ENCODE measurements around the gene HK3. TPM values are rescaled to one million over a fixed set of nuclear protein-coding genes. Genes with fewer than 3 reads are reported as not detected.

HK3 gene
- total and polyA plus RNA-seq, 3 experiments from 2014 or later, result 1.3 to 1.5 TPM; not detected in 1

DNA sequence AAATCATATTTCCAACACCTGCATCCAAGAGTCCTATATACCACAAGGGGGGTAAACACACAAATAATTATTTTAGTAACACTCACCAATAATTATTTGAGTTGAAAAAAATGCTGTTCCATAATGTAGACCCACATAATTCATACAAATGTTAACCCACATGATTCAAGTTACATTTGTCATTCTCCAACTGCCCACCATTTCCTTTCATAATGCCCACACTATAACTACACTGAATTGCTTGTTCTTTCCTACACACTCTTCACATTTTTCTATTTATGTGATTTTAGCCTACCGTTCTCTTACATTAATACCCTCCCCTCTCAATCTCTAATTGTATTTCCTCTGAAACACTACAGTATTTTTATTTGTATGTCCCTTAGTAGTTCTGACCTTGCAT lies 35.9 kb upstream of the HK3 start:
- H3K27ac Mint-ChIP-seq, result peak overlapping the region in 2 of 8 donors; percentile 0 to 35
- DNase-seq, result no peak
- H3K36me3 Mint-ChIP-seq, result peaks cover 0 to 72% (median 15%) of the 10 kb centered on the region in 3 donors
- ChIA-PET POLR2A (no interaction called here), CTCF (no interaction called here)
- H3K4me1 Mint-ChIP-seq, result peaks cover 9 to 15% (median 15%) of the 10 kb centered on the region in 3 donors
- H3K4me3 ChIP-seq (ENCODE audit: low read length), result no peak overlapping the region
- H3K36me3 ChIP-seq (ENCODE audit: insufficient read depth, low read length), result no peaks in the 10 kb centered on the region
- no peaks in the 10 kb centered on the region for H3K9me3 ChIP-seq (ENCODE audit: low read length)
- H3K9me3 Mint-ChIP-seq, result no peaks in the 10 kb centered on the region
- H3K27me3 ChIP-seq (ENCODE audit: insufficient read depth, low read length, poor library complexity, severe bottlenecking), result no peaks in the 10 kb centered on the region
- H3K4me1 ChIP-seq (ENCODE audit: insufficient read depth, low read length), result no peaks in the 10 kb centered on the region
- H3K27me3 Mint-ChIP-seq, result no peaks in the 10 kb centered on the region
- H3K4me3 Mint-ChIP-seq, result no peak overlapping the region
- no peak overlapping the region for H3K27ac ChIP-seq (ENCODE audit: low read depth, low read length)

GRCh38 chr5:176934309-176934930 lies 35.3 kb upstream of the HK3 start:
- ChIA-PET CTCF (no interaction called here), POLR2A (no interaction called here)
- Mint-ChIP-seq H3K27me3 (no peaks in the 10 kb centered on the region), H3K9me3 (no peaks in the 10 kb centered on the region), H3K4me3 (no peak overlapping the region), H3K27ac (no peak overlapping the region), H3K4me1 (peaks cover 15 to 20% (median 18%) of the 10 kb centered on the region in 3 donors), H3K36me3 (peaks cover 0 to 69% (median 15%) of the 10 kb centered on the region in 3 donors)
- H3K4me1 ChIP-seq (ENCODE audit: insufficient read depth, low read length), result no peaks in the 10 kb centered on the region
- H3K27ac ChIP-seq (ENCODE audit: low read depth, low read length), result no peak overlapping the region
- no peak for DNase-seq
- no peaks in the 10 kb centered on the region for H3K36me3 ChIP-seq (ENCODE audit: insufficient read depth, low read length)
- no peak overlapping the region for H3K4me3 ChIP-seq (ENCODE audit: low read length)
- H3K27me3 ChIP-seq (ENCODE audit: insufficient read depth, low read length, poor library complexity, severe bottlenecking), result no peaks in the 10 kb centered on the region
- no peaks in the 10 kb centered on the region for H3K9me3 ChIP-seq (ENCODE audit: low read length)

GRCh38 chr5:176929654-176930053 lies 30.5 kb upstream of the HK3 start:
- no peaks in the 10 kb centered on the region for H3K27me3 ChIP-seq (ENCODE audit: insufficient read depth, low read length, poor library complexity, severe bottlenecking)
- H3K4me3 ChIP-seq (ENCODE audit: low read length), result no peak overlapping the region
- no peaks in the 10 kb centered on the region for H3K36me3 ChIP-seq (ENCODE audit: insufficient read depth, low read length)
- no peaks in the 10 kb centered on the region for H3K9me3 ChIP-seq (ENCODE audit: low read length)
- H3K27me3 Mint-ChIP-seq, result no peaks in the 10 kb centered on the region
- peaks cover 14 to 26% (median 20%) of the 10 kb centered on the region in 3 donors for H3K4me1 Mint-ChIP-seq
- no peak overlapping the region for H3K4me3 Mint-ChIP-seq
- ChIA-PET CTCF (no interaction called here), POLR2A (no interaction called here)
- H3K4me1 ChIP-seq (ENCODE audit: insufficient read depth, low read length), result no peaks in the 10 kb centered on the region
- peak overlapping the region in 1 of 8 donors; percentile 20 for H3K27ac Mint-ChIP-seq
- H3K36me3 Mint-ChIP-seq, result peaks cover 3 to 55% (median 16%) of the 10 kb centered on the region in 3 donors
- H3K27ac ChIP-seq (ENCODE audit: low read depth, low read length), result no peak overlapping the region
- DNase-seq, result no peak
- H3K9me3 Mint-ChIP-seq, result no peaks in the 10 kb centered on the region

- no peaks in the 10 kb centered on the region for H3K9me3 Mint-ChIP-seq
- Histone ChIP-seq H3K4me1 (ENCODE audit: insufficient read depth, low read length) (no peaks in the 10 kb centered on the region), H3K27me3 (ENCODE audit: insufficient read depth, low read length, poor library complexity, severe bottlenecking) (no peaks in the 10 kb centered on the region), H3K4me3 (ENCODE audit: low read length) (no peak overlapping the region), H3K9me3 (ENCODE audit: low read length) (no peaks in the 10 kb centered on the region), H3K36me3 (ENCODE audit: insufficient read depth, low read length) (no peaks in the 10 kb centered on the region), H3K27ac (ENCODE audit: low read depth, low read length) (no peak overlapping the region)
- H3K4me3 Mint-ChIP-seq, result no peak overlapping the region
- no peaks in the 10 kb centered on the region for H3K27me3 Mint-ChIP-seq
- H3K36me3 Mint-ChIP-seq, result peaks cover 3 to 49% (median 15%) of the 10 kb centered on the region in 3 donors
- CTCF ChIA-PET, result interaction anchor here (2.5 kb wide), 1 partner anchor 267 kb away, joined by 6 read pairs; no protein-coding TSS in a partner anchor
- H3K27ac Mint-ChIP-seq, result no peak overlapping the region
- peaks cover 20 to 26% (median 22%) of the 10 kb centered on the region in 3 donors for H3K4me1 Mint-ChIP-seq
- DNase-seq, result no peak
- POLR2A ChIA-PET, result no interaction called here
Observed at GRCh38 chr5:176927562-176927961, 28.4 kb upstream of the HK3 start.

- Mint-ChIP-seq H3K4me3 (no peak overlapping the region), H3K9me3 (no peaks in the 10 kb centered on the region), H3K4me1 (peaks cover 8 to 25% (median 19%) of the 10 kb centered on the region in 3 donors), H3K27ac (peak overlapping the region in 1 of 8 donors; percentile 42), H3K36me3 (peaks cover 3 to 54% (median 15%) of the 10 kb centered on the region in 3 donors), H3K27me3 (no peaks in the 10 kb centered on the region)
- Histone ChIP-seq H3K4me3 (ENCODE audit: low read length) (no peak overlapping the region), H3K4me1 (ENCODE audit: insufficient read depth, low read length) (no peaks in the 10 kb centered on the region), H3K9me3 (ENCODE audit: low read length) (no peaks in the 10 kb centered on the region), H3K27me3 (ENCODE audit: insufficient read depth, low read length, poor library complexity, severe bottlenecking) (no peaks in the 10 kb centered on the region), H3K36me3 (ENCODE audit: insufficient read depth, low read length) (peaks cover 8% of the 10 kb centered on the region), H3K27ac (ENCODE audit: low read depth, low read length) (no peak overlapping the region)
- CTCF ChIA-PET, result no interaction called here
- DNase-seq, result no peak
- POLR2A ChIA-PET, result no interaction called here
Observed at GRCh38 chr5:176922817-176923216, 23.7 kb upstream of the HK3 start.

DNA sequence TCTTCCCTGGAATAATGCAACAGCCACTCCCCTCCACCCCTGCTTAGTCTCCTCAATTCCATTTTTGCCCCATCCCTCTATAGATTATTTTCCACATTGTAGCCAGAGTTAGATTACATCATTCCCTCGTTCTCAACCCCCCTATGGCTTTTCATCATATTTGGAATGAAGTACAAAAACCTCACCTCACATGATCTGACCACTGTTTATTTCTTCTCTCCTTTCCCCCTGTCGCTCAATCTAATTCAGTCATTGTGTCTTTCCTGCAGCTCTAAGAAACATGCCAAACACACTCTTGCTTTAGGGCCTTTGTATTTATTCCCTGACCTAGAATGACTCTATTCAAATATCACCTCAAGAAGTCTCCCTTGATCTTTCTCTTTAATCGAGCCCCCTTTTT lies 22.6 kb upstream of the HK3 start:
- H3K4me1 ChIP-seq (ENCODE audit: insufficient read depth, low read length), result no peaks in the 10 kb centered on the region
- H3K27ac ChIP-seq (ENCODE audit: low read depth, low read length), result no peak overlapping the region
- H3K4me3 Mint-ChIP-seq, result no peak overlapping the region
- no peaks in the 10 kb centered on the region for H3K9me3 Mint-ChIP-seq
- no peaks in the 10 kb centered on the region for H3K27me3 ChIP-seq (ENCODE audit: insufficient read depth, low read length, poor library complexity, severe bottlenecking)
- H3K27me3 Mint-ChIP-seq, result no peaks in the 10 kb centered on the region
- H3K9me3 ChIP-seq (ENCODE audit: low read length), result no peaks in the 10 kb centered on the region
- no peak overlapping the region for H3K4me3 ChIP-seq (ENCODE audit: low read length)
- CTCF ChIA-PET, result no interaction called here
- POLR2A ChIA-PET, result interaction anchor here (0.8 kb wide), 1 partner anchor 11 kb away, joined by 3 read pairs; no protein-coding TSS in a partner anchor
- no peak for DNase-seq
- H3K36me3 ChIP-seq (ENCODE audit: insufficient read depth, low read length), result peaks cover 8% of the 10 kb centered on the region
- H3K4me1 Mint-ChIP-seq, result peaks cover 11 to 28% (median 19%) of the 10 kb centered on the region in 3 donors
- peaks cover 3 to 56% (median 15%) of the 10 kb centered on the region in 3 donors for H3K36me3 Mint-ChIP-seq
- H3K27ac Mint-ChIP-seq, result peak overlapping the region in 3 of 8 donors; percentile 18 to 36 (median 31)

DNA sequence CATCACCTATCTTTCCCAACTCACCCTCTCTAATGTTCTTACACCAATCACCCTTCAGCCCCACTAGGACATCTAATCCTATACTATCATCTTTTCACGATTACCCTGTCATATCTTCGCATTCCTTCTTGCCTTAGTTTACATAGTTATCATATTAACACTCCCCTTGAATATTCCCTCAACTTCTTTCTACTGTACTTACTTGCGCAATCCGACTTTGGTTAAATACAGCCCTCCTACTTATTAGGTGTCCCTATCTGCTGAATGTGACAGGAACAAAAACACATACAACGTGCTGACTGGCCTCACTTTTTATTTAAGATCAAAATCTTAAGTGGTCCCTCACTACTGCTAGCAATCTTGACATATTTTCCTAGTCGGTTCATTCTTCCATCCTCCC lies 19.5 kb upstream of the HK3 start:
- Histone ChIP-seq H3K36me3 (ENCODE audit: insufficient read depth, low read length) (peaks cover 8% of the 10 kb centered on the region), H3K27ac (ENCODE audit: low read depth, low read length) (no peak overlapping the region), H3K9me3 (ENCODE audit: low read length) (no peaks in the 10 kb centered on the region), H3K4me3 (ENCODE audit: low read length) (no peak overlapping the region), H3K4me1 (ENCODE audit: insufficient read depth, low read length) (no peaks in the 10 kb centered on the region), H3K27me3 (ENCODE audit: insufficient read depth, low read length, poor library complexity, severe bottlenecking) (no peaks in the 10 kb centered on the region)
- ChIA-PET POLR2A (no interaction called here), CTCF (no interaction called here)
- H3K4me1 Mint-ChIP-seq, result peaks cover 10 to 25% (median 22%) of the 10 kb centered on the region in 3 donors
- H3K4me3 Mint-ChIP-seq, result no peak overlapping the region
- H3K27me3 Mint-ChIP-seq, result no peaks in the 10 kb centered on the region
- peak overlapping the region in 1 of 8 donors; percentile 14 for H3K27ac Mint-ChIP-seq
- no peaks in the 10 kb centered on the region for H3K9me3 Mint-ChIP-seq
- H3K36me3 Mint-ChIP-seq, result peaks cover 0 to 63% (median 19%) of the 10 kb centered on the region in 3 donors
- no peak for DNase-seq

GRCh38 chr5:176916337-176916736 lies 17.2 kb upstream of the HK3 start:
- H3K4me1 ChIP-seq (ENCODE audit: insufficient read depth, low read length), result no peaks in the 10 kb centered on the region
- Mint-ChIP-seq H3K36me3 (peaks cover 0 to 67% (median 19%) of the 10 kb centered on the region in 3 donors), H3K4me3 (no peak overlapping the region), H3K4me1 (peaks cover 10 to 22% (median 17%) of the 10 kb centered on the region in 3 donors), H3K9me3 (no peaks in the 10 kb centered on the region), H3K27me3 (no peaks in the 10 kb centered on the region), H3K27ac (peak overlapping the region in 1 of 8 donors; percentile 22)
- POLR2A ChIA-PET, result no interaction called here
- H3K27ac ChIP-seq (ENCODE audit: low read depth, low read length), result no peak overlapping the region
- H3K4me3 ChIP-seq (ENCODE audit: low read length), result no peak overlapping the region
- H3K9me3 ChIP-seq (ENCODE audit: low read length), result no peaks in the 10 kb centered on the region
- H3K27me3 ChIP-seq (ENCODE audit: insufficient read depth, low read length, poor library complexity, severe bottlenecking), result no peaks in the 10 kb centered on the region
- peaks cover 16% of the 10 kb centered on the region for H3K36me3 ChIP-seq (ENCODE audit: insufficient read depth, low read length)
- DNase-seq, result no peak
- CTCF ChIA-PET, result no interaction called here

All from CD8-positive, alpha-beta memory T cell (primary cell).